ENCODE measurements around the gene NDRG3. TPM values are rescaled to one million over a fixed set of nuclear protein-coding genes. Genes with fewer than 3 reads are reported as not detected.
"Not testable (repeated sequence)": the region's sequence is repeated elsewhere in the genome, so short reads cannot be mapped to it uniquely, and the experiment has no call there.

The NDRG3 gene
- total RNA-seq, 1 donor = 30.7 TPM

DNA sequence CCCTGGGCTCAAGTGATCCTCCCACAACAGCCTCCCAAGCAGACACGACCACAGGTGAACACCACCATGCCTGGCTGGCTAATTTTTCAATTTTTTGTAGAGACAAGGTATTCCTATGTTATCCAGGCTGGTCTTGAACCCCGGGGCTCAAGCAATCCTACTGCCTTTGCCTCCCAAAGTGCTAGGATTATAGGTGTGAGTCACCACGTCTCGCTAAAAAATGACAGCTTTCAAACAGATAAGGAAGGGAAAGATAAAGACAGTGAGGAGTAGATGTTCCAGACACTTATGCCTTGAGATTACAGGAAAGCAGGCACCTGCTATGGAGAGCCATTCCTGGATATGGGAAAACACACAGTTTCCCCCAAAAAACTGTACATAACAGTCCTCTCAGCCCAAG lies 58.9 kb downstream of the NDRG3 start:
- no peak overlapping the region for H3K4me3 ChIP-seq (ENCODE audit: low read depth, low read length)
- no peak for DNase-seq (ENCODE audit: low read depth)
- TF ChIP-seq, protein P1, sequence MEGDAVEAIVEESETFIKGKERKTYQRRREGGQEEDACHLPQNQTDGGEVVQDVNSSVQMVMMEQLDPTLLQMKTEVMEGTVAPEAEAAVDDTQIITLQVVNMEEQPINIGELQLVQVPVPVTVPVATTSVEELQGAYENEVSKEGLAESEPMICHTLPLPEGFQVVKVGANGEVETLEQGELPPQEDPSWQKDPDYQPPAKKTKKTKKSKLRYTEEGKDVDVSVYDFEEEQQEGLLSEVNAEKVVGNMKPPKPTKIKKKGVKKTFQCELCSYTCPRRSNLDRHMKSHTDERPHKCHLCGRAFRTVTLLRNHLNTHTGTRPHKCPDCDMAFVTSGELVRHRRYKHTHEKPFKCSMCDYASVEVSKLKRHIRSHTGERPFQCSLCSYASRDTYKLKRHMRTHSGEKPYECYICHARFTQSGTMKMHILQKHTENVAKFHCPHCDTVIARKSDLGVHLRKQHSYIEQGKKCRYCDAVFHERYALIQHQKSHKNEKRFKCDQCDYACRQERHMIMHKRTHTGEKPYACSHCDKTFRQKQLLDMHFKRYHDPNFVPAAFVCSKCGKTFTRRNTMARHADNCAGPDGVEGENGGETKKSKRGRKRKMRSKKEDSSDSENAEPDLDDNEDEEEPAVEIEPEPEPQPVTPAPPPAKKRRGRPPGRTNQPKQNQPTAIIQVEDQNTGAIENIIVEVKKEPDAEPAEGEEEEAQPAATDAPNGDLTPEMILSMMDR (IDR thresholded peaks at IDR 0.05; ENCODE audit: insufficient read depth, low read depth, low read length) = no peak

DNA sequence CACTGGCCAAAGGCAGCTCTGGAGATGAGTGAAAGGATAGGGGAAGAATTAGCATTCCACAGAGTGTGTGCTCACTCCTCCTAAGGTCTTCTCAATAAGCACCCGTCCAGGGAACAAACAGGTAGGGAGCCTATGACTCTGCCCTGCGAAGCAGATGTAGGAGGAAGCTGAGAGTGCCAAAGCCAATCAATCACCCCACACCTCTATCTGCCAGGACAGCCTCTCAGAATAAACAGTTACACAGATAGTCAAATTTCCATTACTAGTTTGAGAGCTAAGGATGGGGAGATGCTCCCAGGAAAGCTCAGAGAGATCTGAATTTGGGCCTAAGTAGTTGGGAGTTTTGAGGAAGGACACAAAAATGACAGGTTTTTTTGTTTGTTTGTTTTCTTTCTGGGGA lies 59.4 kb downstream of the NDRG3 start:
- H3K4me3 ChIP-seq (ENCODE audit: low read depth, low read length) = no peak overlapping the region
- DNase-seq (ENCODE audit: low read depth) = no peak
- TF ChIP-seq, protein P1 (IDR thresholded peaks at IDR 0.05; ENCODE audit: insufficient read depth, low read depth, low read length) = no peak

DNA sequence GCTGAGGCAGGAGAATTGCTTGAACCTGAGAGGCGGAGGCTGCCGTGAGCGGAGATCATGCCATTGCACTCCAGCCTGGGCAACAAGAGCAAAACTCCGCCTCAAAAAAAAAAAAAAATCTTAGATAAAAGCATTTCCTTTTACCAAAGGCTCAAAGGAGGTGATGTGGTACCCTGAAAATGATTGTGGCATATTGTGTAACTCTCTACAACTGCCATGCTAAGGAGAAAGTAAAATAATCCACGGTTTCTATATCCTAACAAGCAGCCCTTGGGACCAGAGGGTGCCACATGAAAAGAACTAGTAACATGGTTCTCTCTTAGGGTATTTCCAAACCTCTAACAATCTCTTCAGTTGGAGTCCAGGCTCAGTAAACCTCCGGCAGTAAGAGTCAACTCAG lies 61.1 kb downstream of the NDRG3 start:
- TF ChIP-seq, protein P1 (IDR thresholded peaks at IDR 0.05; ENCODE audit: insufficient read depth, low read depth, low read length) = no peak
- no peak overlapping the region for H3K4me3 ChIP-seq (ENCODE audit: low read depth, low read length)
- DNase-seq (ENCODE audit: low read depth) = no peak

DNA sequence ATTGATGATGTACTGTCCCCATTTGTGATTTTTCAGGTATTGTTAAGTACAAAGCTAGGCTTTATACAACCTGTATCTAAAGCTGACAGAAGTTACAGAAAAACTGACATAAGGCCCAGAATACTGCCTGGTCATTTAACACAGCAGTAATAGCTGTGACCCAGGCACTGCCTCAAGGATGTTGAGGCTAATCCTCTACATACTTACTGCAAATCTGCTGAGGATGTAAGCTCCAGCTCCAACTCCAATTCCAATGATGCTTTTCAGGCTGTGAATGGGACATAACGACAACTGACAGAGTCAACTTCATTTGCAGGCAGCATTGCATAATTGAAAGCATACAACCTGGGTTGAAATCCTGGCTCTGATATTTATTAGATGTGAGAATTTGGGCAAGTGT lies 63.6 kb downstream of the NDRG3 start:
- no peak overlapping the region for H3K4me3 ChIP-seq (ENCODE audit: low read depth, low read length)
- TF ChIP-seq, protein P1 (IDR thresholded peaks at IDR 0.05; ENCODE audit: insufficient read depth, low read depth, low read length) = no peak
- DNase-seq (ENCODE audit: low read depth) = no peak

DNA sequence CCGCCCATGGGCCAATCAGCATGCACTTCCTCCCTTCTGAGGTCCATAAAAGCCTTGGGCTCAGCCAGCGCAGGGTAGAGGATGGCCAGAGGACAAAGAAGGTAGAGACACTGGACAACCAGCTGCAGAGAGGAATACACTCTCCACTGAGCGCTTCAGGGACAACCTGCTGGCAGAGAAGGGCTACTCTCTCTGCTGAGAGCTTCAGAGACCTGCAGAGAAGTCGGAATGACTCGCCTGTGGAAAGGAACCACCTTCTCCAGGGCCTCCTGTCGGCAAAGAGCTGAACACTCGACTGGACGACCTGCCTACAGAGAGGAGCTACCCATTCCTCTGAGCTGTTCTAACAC lies 68.5 kb downstream of the NDRG3 start:
- no peak for DNase-seq (ENCODE audit: low read depth)
- TF ChIP-seq, protein P1 (IDR thresholded peaks at IDR 0.05; ENCODE audit: insufficient read depth, low read depth, low read length) = no peak
- H3K4me3 ChIP-seq (ENCODE audit: low read depth, low read length) = no peak overlapping the region

DNA sequence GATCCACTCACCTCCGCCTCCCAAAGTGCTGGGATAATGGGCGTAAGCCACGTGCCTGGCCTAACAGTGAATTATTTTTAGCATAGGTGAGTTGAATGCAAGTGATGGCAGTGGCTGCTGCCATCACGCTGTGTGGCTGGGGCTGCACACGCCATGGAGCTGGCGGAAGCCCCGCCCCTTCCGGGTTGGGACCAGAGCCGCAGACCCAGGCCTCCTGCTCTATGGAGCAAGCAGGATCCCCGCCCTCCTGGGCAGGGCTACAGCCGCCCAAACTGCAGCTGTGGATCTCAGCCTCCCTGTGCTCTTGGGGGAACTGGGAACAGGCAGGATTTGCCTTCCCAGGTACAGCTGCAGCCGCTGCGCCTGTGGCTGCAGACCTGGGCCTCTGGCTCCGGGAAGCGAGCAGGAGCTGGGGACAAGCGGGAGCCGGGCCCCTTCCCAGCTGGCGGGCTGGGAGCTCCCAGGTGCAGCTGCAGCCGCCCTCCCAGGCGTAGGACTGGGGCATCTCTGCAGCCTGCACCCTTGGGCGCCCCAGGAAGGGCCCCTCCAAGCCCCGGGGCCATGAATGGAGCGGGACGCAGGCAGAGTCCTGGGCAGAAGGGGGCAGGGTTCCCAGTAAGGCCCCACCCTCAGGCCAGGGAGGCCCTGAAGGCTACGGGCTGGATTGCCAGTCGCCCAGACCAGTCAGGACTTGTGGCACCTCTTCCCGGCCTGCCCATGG lies 69.0 kb downstream of the NDRG3 start:
- TF ChIP-seq, protein P1 (IDR thresholded peaks at IDR 0.05; ENCODE audit: insufficient read depth, low read depth, low read length) = no peak

DNA sequence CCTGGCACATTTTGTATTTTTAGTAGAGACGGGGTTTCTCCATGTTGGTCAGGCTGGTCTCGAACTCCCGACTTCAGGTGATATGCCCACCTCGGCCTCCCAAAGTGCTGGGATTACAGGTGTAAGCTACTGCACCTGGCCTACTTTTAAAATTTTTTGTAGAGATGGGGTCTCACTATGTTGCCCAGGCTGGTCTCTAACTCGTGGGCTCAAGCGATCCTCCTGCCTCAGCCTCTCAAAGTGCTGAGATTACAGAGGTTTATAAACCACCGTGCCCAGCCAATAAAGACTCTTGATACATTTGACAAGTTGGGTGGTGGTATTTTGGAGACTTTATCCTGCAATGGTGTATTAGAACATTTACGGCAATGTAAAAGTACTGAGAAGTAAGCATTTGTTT lies 70.3 kb downstream of the NDRG3 start:
- not testable (repeated sequence) for H3K4me3 ChIP-seq (ENCODE audit: low read depth, low read length); DNase-seq (ENCODE audit: low read depth)

More for the DNA sequence above, 69.0 kb downstream of the NDRG3 start:
- no peak for DNase-seq (ENCODE audit: low read depth)
- H3K4me3 ChIP-seq (ENCODE audit: low read depth, low read length) = no peak overlapping the region

Measured in fibroblast of villous mesenchyme (primary cell).